HG02852 (cell line): ENCODE results near the gene TYW1.
"Not testable (repeated sequence)": the region's sequence is repeated elsewhere in the genome, so short reads cannot be mapped to it uniquely, and the experiment has no call there.

ENCODE experiments used
- ATAC-seq: cut with Tn5 transposase; IDR thresholded peaks from one replicate; pipeline ENCODE4 v1.9.1; 2021; ENCODE audit warnings: mild to moderate bottlenecking, moderate library complexity; ENCODE audit not compliant: unreplicated experiment

TYW1 gene

GRCh38 chr7:67042781-67043558 lies 46.3 kb downstream of the TYW1 start:
- not testable (repeated sequence) for ATAC-seq

GRCh38 chr7:67043559-67043930 lies 46.9 kb downstream of the TYW1 start:
- ATAC-seq: not testable (repeated sequence)

DNA sequence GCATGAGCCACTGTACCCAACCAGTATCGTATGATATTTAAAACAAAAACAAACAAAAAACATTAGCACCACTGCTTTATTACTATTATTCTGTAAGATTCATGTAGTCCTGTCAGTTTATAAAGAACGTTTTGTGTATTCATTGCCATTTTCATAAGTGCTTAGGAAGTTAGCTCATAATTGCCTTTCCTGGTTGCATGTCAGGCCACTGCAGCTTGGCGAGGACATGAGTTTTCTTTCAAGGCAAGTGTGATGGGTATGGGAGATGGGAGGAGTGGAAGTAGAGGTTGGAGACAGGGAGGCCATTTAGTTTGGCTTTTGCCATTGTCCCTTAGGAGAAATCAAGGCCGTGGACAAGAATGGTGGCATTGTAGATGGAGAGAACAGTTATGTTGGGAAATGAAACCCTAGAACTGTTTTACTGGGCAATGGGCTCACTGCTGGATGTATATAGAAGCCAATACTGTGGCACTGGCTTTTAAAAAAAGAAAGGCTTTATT lies 48.9 kb downstream of the TYW1 start:
- no peak for ATAC-seq

GRCh38 chr7:67046819-67047218 lies 50.2 kb downstream of the TYW1 start:
- ATAC-seq: not testable (repeated sequence)

DNA sequence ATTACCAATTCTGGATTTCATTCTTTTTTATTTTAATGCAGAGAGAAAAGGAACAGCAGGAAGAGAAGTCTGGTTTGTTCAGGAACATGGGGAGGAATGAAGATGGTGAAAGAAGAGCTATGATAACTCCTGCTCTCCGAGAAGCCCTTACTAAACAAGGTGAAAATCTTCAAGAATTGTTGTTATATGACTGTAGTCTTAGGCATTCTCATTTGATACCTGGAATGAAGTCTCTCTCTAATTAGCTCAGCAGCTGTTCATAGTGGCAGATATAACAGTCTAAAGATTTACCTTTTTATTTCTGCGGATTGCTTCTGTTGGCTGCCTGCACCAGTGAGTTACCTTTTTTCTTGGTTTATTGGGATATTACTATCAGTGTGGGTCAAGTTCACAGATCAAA lies 53.3 kb downstream of the TYW1 start:
- not testable (repeated sequence) for ATAC-seq

DNA sequence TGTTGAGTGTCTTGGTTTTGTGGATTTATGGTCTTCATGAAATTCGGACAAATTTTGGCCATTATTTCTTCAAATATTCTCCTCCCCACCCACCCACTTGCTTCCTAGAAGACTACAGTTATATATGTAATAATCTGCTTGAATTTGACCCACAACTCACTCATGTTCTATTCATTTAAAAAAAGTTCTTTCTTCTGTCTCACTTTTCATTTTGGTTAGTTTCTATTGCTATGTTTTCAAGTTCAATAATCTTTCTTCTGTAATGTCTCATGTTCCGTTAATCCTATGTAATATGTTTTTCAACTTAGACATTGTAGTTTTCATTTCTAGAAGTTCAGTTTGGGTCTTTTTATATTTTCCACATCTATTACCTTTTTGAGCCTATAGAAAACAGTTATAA lies 55.5 kb downstream of the TYW1 start:
- ATAC-seq: not testable (repeated sequence)

GRCh38 chr7:67056683-67057082 lies 60.0 kb downstream of the TYW1 start:
- ATAC-seq: no peak

DNA sequence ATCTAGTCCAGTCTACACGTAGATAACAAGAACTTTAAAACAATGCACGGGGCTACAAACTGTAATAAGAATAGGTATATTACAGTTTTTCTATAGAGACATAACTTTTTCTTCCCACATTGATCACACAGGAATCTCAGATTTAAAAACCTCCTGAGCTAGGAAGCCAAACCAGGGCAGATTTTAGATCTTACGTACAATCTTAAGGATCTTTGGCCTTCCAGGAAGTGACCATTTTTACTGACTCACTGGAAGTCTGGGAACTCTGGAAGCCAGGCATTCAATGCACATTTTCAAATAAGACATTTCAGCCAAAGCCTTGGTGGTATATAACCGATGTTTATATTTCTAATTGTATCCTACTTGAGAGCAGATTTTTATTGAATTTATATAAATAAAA lies 64.7 kb downstream of the TYW1 start:
- not testable (repeated sequence) for ATAC-seq

DNA sequence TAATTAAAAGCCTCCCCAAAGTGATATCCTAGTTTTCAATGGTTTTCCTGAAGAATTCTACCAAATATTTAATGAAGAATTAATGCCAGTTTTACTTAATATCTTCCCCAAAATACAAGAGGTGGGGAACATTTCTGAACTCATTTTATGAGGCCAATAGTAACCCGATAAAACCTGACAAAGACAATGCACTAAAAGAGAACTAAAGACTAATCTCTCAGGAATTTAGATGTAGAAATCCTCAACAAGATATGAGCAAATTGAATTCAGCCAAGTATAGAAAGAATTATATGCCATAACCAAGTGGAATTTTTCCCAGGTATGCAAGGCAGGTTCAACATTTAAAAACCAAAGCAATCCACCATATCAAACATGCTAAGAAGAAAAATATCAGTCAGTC lies 66.2 kb downstream of the TYW1 start:
- ATAC-seq: not testable (repeated sequence)

DNA sequence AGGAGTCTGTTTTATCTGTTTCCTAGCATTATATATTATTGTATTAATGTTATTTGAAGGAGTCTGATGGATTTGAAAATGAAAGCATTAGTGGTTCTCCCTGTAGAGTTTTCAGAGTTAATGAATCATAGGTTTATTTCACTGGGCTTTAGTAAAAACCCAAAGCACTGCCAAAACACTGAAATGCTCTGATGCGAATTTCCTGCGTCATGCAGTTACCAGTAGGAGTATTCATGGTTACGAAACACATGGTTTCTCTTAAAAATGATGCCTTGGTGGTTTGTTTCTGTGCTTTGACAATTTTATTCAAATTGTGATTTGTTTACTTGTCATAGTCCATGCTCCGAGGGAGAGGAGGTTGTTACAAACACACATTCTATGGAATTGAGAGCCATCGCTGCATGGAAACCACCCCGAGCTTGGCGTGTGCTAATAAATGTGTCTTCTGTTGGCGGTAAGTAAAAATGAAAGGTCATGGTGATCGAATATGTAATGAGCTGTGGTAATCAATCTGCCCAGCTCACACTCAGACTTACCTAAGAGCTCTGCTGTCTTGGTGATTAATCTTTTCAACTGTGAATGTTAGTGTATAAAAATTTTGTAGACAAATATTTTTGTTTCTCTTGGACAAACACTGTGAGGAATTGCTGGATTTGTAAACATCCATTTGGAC lies 70.5 kb downstream of the TYW1 start:
- ATAC-seq: not testable (repeated sequence)

- ATAC-seq: not testable (repeated sequence)
Observed at GRCh38 chr7:67076120-67076519, 79.5 kb downstream of the TYW1 start.

- ATAC-seq: not testable (repeated sequence)
Observed at GRCh38 chr7:67082880-67083279, 86.2 kb downstream of the TYW1 start.

- ATAC-seq: not testable (repeated sequence)
Observed at GRCh38 chr7:67089261-67089660, 92.6 kb downstream of the TYW1 start.

DNA sequence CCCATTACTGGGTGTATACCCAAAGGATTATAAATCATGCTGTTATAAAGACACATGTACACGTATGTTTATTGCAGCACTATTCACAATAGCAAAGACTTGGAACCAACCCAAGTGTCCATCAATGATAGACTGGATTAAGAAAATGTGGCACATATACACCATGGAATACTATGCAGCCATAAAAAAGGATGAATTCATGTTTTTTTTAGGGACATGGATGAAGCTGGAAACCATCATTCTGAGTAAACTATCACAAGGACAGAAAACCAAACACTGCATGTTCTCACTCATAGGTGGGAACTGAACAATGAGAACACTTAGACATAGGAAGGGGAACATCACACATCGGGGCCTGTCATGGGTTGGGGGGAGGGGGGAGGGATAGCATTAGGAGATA lies 94.4 kb downstream of the TYW1 start:
- ATAC-seq: not testable (repeated sequence)

GRCh38 chr7:67098031-67098430 lies 101.4 kb downstream of the TYW1 start:
- not testable (repeated sequence) for ATAC-seq

- ATAC-seq: not testable (repeated sequence)
Observed at GRCh38 chr7:67099406-67099805, 102.8 kb downstream of the TYW1 start.

DNA sequence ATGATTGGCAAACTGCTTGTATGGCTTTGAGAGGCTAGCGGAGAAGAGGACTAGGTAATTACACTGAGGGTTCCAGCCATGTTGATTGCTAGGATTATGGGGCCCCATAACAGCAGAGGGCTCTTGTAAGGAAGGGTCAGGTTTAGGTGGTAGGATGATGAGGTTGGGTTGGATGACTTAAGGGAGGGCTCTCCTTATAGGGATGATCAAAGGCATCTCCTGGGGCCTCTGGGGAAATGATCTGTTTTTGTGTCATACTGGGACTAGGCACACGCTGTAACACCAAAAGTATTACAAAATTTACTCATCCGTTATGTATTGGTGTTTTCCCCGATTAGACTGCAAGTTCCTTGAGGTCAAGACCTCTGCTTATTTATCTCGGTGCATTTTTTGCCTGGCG lies 103.4 kb downstream of the TYW1 start:
- ATAC-seq: not testable (repeated sequence)

DNA sequence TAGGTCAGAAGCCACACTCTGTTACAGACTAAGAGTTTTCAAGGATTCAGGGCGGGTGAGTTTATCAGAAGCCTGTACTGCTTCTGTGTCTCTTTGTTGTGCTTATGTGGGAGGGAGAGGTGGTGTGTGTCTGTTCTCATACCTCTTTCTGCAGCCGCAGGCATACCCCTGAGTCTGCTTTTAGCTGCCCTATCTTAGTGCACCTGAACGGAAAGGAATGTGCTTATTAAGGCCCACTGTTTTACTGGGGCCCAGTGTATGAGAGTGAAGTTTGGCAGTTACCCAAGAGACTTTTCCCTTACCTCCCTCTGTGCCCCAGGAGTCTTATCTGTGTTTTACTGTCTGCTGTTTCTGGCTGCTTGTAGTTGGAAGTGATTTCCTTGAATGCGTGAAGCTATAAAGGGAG lies 104.3 kb downstream of the TYW1 start:
- no peak for ATAC-seq

DNA sequence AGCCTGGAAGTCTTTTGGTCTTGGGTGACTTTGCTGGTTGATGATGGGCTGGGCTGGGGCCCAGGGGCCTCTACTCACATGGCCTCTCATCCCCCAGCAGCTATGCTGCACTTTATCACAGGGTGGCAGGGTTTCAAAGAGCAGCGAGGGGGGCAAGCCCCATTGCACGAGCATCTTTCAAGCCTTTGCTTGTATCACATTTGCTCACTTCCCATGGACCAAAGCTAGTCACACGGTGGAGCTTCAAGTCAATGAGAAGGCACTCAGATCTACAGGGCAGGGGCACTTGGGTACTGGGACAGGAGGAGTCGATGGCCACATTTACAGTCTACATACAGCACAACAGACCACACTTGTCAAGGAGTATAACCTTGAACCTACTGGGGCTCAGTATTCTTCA lies 108.3 kb downstream of the TYW1 start:
- ATAC-seq: not testable (repeated sequence)

- ATAC-seq: no peak
Observed at GRCh38 chr7:67105377-67105776, 108.7 kb downstream of the TYW1 start.

DNA sequence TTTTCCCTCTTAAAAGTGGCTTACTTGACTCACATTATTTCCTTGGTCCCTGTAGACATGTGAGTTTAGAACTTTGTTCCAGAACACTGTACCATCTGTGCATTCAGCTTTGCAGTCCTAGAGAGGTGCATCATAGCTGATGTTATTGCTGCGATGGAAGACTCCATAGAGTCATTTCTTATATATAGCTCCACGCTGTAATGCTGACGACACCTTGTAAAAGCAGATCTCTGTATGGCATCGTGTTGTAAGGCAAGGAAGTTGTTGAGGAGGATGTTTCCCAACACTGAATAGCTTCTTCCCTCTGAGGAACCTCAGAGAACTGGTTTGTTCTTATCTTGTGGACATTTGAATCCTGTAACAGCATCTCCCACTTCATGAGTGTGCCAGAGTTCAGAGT lies 109.6 kb downstream of the TYW1 start:
- ATAC-seq: not testable (repeated sequence)

DNA sequence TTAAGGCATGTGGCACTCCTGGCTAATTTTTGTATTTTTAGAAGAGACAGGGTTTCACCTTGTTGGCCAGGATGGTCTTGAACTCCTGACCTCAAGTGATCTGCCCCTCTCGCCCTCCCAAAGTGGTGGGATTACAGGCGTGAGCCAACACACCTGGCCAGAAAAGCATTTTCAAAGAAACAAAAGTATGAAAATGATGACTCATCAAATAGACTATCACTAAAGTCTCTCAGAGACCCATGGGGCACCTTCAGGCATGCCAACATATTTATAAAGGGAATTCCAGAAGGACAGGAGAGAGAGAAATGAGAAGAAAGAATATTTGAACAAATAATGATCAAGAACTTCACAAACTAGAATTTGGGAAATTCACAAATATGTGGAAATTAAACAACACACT lies 114.7 kb downstream of the TYW1 start:
- ATAC-seq: not testable (repeated sequence)
